GM19395 (cell line): ENCODE data around the gene GMCL1.
"Not testable (repeated sequence)": the region's sequence is repeated elsewhere in the genome, so short reads cannot be mapped to it uniquely, and the experiment has no call there.

Source experiments
- ATAC-seq: cut with Tn5 transposase; IDR thresholded peaks from one replicate; pipeline ENCODE4 v1.9.1; 2021; ENCODE audit warnings: mild to moderate bottlenecking, moderate library complexity; ENCODE audit not compliant: unreplicated experiment

The GMCL1 gene

DNA sequence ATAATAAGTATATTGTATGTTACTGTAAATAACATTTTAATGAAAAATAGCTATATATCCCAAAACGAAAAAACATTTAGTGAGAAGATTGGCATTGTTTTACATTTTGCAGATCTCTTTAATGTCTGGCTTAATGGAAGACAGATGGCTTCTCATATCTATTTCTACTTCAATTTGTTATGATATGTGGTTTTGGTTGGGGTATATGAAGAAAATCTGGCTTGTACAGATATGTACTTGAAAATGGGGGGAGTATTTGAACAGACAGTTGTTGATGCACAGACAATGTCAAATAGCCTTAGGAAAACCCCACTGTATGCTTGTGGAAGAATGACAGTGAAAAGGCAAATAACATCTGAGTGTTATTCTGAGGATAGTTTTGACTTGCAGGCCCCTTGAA lies 23.6 kb upstream of the GMCL1 start:
- no peak for ATAC-seq

GRCh38 chr2:69807821-69808540 lies 21.5 kb upstream of the GMCL1 start:
- no peak for ATAC-seq

DNA sequence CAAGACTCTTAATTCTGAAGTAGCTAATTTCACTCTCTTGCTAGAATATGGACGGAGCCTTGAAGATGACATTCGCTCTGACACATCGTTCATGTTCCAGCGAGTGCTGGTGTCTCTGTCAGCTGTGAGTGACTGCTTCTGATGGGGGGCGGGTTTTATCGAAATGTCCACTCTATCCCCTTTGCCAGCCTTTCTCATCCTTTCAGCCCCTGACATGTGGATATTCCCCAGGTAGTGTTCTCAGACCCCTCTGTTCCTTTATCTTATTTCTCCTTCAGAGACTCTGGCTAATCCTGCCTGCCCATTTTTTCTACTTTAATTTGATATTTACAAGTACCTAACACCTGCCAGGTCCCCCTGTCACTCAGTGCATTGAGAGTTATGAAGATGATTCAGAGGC lies 18.9 kb upstream of the GMCL1 start:
- no peak for ATAC-seq

DNA sequence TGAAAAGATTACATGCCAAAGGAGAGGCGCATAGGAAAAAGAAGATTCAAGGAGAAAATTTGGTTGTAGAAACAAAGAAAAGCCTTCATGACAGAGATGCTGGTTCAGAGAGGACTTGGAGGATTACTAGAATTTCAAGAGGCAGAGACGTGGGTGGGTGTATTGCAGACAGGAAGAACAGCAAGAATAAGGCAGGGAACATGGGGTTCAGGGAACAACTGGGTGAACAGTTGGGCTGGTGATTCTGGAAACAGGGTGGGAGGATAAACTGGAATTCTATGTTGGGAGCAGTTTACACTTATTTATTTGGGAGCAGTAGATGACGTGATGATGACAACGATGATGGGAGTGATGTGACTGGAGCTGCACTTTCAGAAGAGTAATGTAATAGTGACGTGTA lies 18.4 kb upstream of the GMCL1 start:
- ATAC-seq, result no peak

DNA sequence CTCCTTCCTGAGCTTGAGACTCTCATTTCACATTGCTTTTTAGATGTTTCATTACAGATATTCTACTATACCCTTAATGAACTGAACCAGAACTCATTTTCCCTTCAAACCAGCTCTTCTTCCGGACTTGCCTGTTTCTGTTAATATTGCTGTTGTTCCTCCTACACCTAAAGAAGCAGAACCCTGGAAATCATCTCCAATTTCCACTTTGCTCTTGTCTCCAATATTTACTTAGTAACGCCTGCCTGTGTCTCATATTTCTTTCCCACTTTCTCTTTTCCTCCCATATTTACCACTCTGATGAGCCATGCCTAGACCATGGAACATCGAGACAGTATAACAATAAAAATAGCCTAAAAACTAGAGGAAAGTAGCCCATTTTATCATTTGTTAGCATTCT lies 17.9 kb upstream of the GMCL1 start:
- ATAC-seq, result no peak

DNA sequence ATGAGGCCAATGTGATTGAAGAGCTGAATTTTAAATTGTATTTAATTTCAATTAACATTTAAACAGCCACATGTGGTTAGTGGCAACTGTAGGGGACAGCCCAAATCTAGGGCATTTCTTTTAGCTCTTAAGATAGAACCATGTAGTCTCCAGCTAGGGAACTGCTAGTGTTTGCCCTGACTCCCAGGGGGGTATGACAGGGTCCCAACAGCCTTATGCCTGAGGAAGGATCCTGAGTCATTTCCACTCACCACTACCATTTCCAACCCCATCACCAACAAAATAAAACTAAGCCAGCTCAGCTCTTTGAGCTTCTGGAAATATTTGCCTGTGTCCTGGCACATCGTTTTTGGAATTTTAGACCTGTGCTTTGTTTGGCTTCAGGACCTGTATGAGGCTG lies 13.7 kb upstream of the GMCL1 start:
- ATAC-seq, result no peak

- no peak for ATAC-seq
Observed at GRCh38 chr2:69816923-69817542, 12.4 kb upstream of the GMCL1 start.

DNA sequence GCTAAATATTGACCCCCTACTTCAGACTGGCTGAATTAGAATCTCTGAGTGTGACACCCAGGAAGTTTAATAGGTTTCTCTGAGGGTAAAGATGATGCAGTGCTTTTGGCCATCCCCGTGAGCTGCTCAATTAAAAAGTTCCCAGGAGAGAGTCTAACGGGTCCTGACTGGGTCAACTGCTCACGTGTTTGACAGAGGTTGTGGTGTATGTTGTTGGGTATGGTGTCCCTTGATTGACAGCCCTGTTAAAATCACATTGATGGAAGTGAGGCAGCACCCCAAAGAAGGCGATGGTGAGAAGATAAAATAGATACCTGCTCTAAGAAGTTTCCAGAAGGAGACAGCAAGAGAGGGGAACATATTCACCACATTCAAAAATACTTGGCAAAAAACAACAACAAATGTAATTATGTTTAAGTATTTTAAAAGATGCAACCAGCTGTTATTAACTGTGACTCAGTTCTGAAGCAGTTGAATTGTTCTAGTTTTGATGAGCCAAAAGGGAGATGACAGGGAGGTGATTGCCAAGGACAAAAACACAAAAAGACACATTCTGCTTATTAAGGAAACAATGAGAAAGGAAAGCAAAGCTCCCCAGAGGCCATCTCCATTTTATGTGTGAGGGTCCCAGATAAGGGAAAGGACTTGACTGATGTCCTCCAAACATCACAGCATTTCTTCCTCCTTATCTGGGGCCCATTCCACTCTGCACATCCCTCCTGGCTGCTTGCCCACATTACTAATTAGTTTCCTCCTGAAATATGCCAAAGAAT lies 11.5 kb upstream of the GMCL1 start:
- no peak for ATAC-seq

DNA sequence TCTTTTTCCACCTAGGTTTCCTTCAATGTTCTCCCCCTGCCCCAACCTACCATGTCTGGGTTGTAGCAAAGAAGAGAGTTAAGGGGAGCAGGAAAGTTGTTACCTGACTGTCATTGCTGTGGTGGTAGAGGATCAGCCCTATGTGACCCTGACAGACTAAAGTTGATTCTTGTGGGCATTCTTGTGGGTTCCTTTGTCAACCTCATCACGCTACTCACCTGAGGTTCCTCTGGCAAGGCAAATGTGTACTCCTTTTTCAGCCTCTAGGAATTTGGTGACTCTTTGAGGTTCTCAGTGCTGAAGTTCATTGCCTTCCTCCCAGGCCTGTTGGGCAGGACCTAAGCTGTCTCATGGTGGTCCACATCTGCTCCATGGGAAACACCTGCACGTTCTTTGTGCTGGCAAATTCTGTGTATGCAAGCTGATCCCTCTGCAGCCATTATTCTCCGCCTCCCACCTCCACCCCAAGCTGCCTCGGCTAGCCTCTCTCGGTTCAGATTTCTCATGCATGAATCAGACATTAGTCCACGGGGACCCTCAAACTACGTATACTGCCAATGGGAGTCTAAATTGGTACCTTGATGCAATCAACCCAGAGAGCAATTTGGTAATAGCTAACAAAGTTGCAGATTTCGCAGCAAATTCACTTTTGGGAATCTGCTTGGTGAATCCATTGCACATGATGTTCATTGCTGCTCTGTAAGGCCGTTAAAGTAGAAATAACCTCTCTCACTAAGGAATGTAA lies 1.5 kb upstream of the GMCL1 start:
- ATAC-seq, result no peak

- ATAC-seq, result peak; percentile 2
Observed at GRCh38 chr2:69828938-69829255, 563 bp upstream of the GMCL1 start.

GRCh38 chr2:69830045-69830905 lies 815 bp downstream of the GMCL1 start:
- ATAC-seq, result peak; percentile 35

GRCh38 chr2:69830906-69831241 lies 1.4 kb downstream of the GMCL1 start:
- not testable (repeated sequence) for ATAC-seq

- ATAC-seq, result no peak
Observed at GRCh38 chr2:69831354-69831905, 2.0 kb downstream of the GMCL1 start.

- no peak for ATAC-seq
Observed at GRCh38 chr2:69833752-69834151, 4.3 kb downstream of the GMCL1 start.

GRCh38 chr2:69835666-69836065 lies 6.2 kb downstream of the GMCL1 start:
- ATAC-seq, result no peak

DNA sequence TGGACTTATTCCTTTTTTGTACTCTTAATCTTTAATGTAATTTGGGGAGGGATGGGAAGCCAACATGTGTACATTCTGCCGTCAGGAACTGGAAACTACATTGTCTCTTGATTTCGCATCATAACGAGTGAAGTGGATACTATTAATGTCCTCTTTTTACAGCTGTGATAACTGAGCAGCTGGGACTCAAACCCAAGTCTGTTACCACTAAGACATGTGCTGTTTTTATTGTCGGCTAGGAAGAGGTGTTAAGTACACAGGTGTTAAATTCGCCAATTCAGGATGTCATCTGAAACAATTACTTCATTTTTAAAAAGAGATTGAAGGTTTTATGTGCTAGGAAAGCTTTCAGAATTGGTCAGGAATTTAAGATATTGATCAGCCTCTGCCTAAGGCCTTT lies 6.9 kb downstream of the GMCL1 start:
- ATAC-seq, result no peak

- ATAC-seq, result no peak
Observed at GRCh38 chr2:69837533-69837932, 8.1 kb downstream of the GMCL1 start.

GRCh38 chr2:69843993-69844392 lies 14.5 kb downstream of the GMCL1 start:
- ATAC-seq, result no peak

- no peak for ATAC-seq
Observed at GRCh38 chr2:69844560-69844959, 15.1 kb downstream of the GMCL1 start.
